NOMO-1 treated with DMSO at 0.1 percent for 48 hours (cell line): ENCODE measurements around the gene PRKAG2.
A peak's percentile ranks its signal among the peaks of the same experiment; 100 is the strongest.

Experiments
- DNase-seq: peaks from one replicate; lab custom pipeline; 2025; ENCODE audit not compliant: unreplicated experiment; lab: John Stamatoyannopoulos, UW

PRKAG2 gene

DNA sequence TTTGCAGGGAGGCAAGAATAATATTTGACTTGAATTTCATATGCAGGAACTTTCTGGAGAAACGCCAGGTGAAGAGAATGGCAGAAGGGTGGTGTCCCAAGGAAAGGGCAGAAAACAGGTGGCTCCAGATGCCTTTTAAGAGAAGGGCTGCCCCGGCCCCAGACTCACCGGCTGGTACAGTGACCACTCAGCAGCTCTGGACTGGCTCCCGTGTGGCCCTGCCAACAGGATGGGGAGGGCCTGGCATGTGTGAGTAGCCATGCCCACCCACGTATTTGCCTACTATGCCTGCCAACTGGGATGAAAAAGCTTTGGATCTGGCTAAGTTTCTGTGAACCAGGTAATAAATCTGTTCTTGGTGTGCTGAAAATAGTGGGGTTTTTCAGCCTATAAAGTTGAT is 159.5 kb downstream of the PRKAG2 start:
- DNase-seq = no peak

DNA sequence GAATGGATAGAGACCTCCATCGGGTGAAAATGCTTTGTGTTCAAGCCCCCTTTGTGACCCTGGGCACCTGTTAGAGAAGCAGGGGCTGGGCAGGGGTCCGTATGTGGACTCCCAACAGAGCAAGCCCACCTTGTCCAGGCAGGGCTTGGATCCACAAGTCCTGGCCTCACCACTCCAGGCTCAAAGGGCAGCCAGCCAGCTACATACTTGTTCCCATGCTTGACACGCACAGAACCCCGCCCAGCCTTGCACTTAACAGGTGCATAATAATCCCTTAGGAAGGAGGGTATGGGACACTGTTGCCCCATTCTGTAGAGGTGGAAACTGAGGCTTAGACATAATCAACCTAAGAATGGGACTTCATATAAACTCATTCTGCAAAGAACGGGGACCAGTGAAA is 160.6 kb downstream of the PRKAG2 start:
- DNase-seq = no peak

- no peak for DNase-seq
Measured at GRCh38 chr7:151715666-151716315, 161.1 kb downstream of the PRKAG2 start.

DNA sequence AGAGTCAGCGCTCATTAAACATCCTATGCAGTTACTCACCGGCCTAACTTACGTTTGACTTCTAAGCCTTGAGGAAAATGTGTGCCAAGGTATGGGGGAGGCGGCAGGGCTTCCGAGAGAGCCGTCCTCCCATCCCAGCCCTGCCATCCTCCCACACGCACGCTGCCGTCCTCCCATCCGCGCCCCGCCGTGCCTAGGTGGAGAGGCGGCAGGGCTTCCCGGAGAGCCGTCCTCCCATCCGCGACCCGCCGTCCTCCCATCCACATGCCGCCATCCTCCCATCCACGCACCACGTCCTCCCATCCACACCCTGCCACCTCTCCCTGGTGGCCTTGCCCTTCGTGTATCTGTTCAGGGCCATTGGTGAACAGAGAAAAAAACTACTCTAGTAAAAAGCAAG is 162.7 kb downstream of the PRKAG2 start:
- DNase-seq = no peak

- no peak for DNase-seq
Measured at GRCh38 chr7:151712810-151713125, 164.1 kb downstream of the PRKAG2 start.

DNA sequence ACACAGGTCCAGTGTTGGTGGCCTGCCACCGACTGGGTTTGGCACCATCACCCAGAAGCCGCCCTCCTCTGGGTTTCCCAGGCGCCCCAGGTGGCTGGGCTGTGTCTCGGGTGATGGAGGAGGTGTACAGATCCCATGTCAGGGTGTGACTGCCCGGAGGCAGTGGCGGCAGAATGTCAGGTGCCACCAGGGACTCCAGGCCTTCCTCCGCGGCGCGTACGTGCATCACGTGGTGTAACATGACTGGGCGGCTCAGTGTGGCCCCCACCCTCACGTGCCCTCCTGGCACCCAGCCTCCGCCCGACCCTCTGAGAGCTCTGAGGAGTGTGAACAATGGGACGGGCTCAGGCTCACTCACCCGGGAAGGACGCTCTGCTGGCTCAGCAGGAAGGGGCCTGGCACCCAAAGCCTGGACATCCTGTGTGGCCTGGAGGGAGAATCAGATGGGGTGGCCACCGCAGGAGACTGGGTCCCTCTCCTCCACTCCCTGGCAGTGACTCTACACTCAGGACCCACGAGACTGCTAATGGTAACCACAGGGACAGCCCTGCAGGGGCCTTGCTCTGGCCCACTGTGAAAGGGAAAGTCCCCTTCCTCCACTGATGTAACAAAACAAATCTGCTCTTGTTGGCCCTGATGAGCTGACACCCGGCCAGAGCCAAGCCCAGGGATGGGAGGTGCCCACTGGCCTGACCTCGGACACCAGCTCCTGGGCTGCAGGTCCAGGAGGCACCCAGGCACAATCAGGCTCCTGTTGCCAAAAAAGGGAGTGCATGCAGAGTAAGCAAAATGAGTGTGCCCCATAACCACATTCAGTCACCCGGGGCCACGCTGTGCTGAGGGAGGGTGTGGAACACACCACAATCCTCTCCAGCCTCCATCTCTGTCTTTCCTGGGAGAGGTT is 164.8 kb downstream of the PRKAG2 start:
- DNase-seq = no peak

- no peak for DNase-seq
Measured at GRCh38 chr7:151711435-151711872, 165.5 kb downstream of the PRKAG2 start.

GRCh38 chr7:151710646-151711434 is 166.1 kb downstream of the PRKAG2 start:
- DNase-seq = no peak

DNA sequence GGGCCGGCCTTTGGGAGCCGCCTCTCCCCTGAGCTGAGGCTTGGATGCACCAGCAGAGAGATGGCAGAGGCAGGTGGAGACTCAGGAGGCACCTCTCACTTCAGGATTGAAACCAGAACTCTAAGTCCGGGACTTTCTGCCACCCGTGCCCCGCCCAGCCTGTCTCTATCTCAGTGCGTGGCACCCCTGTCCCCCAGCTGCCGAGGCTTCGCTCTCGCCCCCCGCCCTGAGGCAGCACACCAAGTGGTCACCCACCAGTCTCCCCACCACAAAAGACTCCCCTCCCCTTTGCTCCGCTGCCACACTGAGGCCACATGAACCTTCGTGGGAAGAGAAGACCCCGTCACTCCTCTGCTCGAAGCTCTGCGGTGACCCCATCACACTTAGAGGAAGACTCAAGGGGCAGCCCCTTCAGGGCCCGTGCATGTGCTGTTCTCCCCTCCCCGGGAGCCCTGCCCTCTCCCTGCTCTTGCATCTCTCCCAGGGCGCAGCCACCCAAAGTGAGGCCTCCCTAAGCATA is 166.7 kb downstream of the PRKAG2 start:
- no peak for DNase-seq

DNA sequence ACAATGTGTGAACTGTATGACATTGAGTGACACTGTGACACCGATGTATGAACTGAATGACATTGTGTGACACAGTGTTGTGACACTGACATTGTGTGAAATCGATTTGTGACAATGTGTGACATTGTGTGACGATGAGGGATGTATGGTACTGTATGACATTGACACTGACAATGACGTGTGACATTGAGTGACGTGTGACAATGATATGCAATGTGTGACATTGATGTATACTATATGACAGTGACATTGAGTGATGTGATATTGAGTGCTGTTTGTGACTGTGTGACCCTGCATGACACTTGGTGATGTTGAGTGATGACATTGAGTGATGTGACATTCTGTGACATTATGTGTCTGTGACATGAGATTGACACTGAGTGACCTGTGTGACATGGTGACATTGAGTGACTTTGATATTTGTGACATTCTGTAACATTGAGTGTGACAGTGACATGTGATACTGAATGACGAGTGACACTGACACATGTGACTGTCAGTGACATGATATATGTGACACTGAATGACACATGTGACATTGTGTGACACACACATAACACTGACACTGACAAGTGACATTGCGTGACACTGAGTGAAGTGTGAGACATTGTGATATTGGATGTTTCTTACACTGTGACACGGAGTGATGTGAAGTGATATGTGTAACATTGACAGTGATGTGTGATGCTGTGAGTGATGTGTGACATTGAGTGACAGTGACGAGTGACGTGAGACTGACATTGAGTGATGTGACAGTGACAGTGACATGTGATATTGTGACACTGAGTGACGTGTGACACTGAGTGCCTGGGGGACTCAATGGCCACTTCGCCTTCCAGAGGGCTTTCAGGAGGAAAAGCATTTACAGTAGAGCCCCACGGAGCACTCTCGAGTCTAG is 167.5 kb downstream of the PRKAG2 start:
- no peak for DNase-seq

DNA sequence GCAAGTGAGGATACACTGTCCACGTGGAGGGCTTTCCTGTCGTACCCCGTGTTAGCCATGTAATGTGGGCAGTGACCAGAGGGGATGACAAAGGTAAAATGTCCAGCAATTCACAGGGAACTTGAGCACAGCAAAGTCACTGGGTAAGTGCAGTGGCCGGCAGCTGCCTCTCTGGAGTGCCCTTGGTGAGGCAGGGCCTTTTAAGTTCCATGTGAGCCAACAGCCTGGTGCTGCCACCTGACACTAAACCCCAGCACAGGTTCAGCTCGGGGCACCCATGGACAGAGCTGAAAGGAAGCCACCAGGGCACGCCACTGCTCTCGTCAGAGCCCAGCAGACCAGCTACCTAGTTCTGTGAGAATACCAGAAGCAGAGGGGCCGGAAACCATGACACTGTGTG is 168.3 kb downstream of the PRKAG2 start:
- no peak for DNase-seq

DNA sequence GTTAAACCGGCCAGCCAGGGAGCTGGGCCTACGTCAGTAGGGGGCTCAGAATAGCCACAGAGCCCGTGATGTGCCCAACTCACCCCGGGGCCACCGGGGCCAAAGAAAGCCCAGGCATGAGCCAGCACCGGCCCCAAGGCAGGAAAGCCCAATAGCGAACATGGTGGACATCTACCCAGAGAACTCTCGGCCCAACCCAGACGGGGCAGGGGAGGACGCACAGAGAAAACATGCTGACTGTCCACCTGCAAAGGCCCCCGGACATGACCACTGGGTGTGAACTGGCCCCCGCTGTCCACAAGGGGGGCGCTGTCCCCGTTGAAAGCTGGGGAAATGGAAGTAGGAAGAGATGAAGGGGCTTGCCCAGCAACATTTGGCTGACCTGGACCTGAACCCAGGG is 169.2 kb downstream of the PRKAG2 start:
- DNase-seq = no peak

DNA sequence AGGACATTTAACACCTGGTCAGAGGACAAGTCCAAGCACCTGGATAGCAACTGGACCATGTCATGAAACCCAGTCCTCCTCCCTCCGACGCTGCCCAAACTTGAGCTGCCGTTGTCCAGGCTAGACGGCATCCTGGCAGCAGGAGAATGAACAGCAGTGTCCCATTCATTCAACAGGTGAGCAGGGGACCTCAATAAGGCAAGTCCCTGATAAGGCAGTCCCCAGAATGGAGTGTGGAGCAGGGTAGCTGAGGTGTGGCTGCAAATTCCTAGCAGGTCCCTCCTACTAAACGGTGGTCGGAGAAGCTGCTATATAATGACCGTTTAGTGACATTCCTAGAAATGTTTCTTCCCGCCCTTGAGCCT is 169.8 kb downstream of the PRKAG2 start:
- no peak for DNase-seq

DNA sequence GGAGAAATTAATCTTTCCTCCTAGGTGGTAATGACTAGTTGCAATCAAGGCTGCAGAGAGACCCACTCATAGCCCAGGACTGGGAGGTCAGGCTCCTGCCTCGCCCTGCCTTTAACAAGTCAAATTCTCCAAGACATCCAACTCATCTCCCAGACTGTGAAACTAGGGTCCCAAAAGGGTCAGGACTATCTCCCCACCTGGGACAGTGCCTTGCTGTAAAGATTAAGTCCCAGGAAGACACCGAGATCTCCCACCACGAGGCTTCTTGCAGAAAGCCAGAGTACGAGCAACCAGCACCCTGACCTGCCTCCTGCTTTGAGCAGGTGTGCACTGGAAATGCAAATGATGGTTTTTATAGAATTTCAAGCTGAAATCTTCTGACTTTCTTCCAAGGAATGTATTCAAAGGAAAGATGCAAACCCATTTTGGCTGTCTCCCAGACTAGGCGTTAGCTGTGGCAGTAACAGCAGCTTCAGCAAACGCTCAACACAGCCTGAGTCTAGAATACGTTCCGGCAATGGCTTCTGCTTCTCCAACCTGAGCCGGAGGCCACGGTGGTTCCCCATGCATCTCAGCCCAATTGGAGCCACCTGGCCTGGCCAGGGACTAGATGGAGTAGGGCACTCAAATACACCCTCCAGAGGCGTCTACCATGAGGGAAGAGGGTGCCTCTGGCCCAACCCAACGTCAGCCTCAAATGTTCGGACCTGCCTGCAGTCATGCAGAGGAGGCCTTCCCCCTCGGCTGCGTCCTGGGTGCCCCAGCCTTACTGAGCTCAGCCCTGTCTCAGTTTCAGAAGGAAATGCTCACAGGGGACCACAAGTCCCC is 170.4 kb downstream of the PRKAG2 start:
- no peak for DNase-seq

GRCh38 chr7:151705636-151706276 is 171.2 kb downstream of the PRKAG2 start:
- peak; percentile 4 for DNase-seq

- DNase-seq = no peak
Measured at GRCh38 chr7:151704960-151705635, 171.8 kb downstream of the PRKAG2 start.

DNA sequence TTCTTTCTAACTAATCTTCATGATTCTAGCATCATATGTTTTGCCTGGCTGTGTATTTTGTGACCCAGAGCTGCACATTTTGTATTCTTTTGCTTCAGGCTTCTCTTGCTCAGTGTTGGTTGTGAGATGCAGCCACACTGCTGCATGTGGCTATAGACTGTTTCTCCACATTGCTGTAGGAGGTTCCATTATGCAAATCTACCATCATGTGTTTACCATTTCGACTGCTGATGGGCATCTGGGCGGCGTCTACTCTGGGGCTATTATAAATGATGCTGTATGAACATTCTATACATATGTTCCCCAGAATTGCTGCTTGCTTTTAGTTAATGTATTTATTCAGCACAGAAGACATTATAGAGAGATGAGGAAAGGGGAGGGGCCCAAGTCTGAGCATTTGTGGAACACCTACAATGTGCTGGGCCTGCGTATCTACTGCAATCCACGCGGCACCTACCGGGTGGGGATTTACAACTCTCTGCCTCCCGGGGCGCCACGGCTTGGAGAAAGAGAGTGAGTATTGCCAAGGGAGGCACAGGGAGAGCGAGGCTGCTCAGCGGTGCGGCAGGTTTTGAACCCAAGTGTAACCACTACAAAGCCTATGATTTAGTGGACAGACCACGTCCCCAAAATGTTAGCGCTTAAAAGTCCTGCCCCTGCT is 172.5 kb downstream of the PRKAG2 start:
- no peak for DNase-seq

DNA sequence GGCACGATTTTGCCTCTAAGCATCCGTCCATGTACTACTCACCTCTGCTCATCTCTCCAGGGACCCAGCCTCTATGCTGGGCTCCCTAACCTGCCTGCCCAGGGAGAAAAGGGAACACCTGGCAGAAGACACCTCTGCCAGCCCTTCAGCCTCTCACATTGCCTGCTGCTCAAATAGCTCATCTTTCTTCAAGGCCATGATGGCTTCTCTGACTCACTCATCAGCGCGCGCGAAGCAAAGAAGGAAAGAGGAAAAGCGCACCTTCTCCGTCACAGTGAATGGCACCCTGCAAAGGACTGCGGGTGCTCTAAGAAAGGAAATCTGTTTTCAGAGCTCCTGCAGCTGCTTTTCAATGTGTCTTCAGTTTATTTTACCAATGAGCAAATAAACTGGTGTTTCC is 174.0 kb downstream of the PRKAG2 start:
- no peak for DNase-seq
